Caco-2 (cell line): ENCODE results near the gene ARHGAP19. TPM values are rescaled to one million over a fixed set of nuclear protein-coding genes. Genes with fewer than 3 reads are reported as not detected.

Experiments used
- BruUV-seq: library from RNA; stranded (reverse); fragments of 400-500 nt; replicated peaks from 2 replicates; lab custom pipeline; 2021; lab: Mats Ljungman, UMichigan
- CTCF ChIA-PET: fragments of 300-600 bp; sonication (Branson Sonifier 250); formaldehyde crosslinking; loops from one replicate; lab custom pipeline; 2022; ENCODE audit warnings: antibody characterized with exemption; lab: Charles Lee
- POLR2A ChIA-PET: fragments of 300-600 bp; sonication (Branson Sonifier 250); formaldehyde crosslinking; loops from one replicate; lab custom pipeline; 2022; ENCODE audit warnings: antibody characterized with exemption; lab: Charles Lee
- DNase-seq, 2 experiments: peaks; one replicate each; pipeline versions ENCODE4 v3.0.0 to v3.0.0-alpha.2; 2020 to 2022
- H3K27me3 ChIP-seq: replicated peaks from 2 replicates; pipeline ENCODE4 v1.6.0; 2011; ENCODE audit warnings: low read length; ENCODE audit not compliant: control insufficient read depth, insufficient read depth
- H3K36me3 ChIP-seq: 2 replicates; pipeline ENCODE4 v1.5.1; 2011; ENCODE audit warnings: low read length; ENCODE audit not compliant: control insufficient read depth, insufficient read depth
- H3K4me1 ChIP-seq: fragments of 250-450 bp; sonication (Bioruptor Pico); 2 replicates; pipeline ENCODE4 v1.5.1; 2020; ENCODE audit warnings: mild to moderate bottlenecking
- H3K4me3 ChIP-seq: 2 replicates; pipeline ENCODE4 v1.5.1; 2011; ENCODE audit warnings: low read depth, mild to moderate bottlenecking, control low read depth, low read length
- H3K9me3 ChIP-seq: fragments of 250-450 bp; sonication (Bioruptor Pico); 2 replicates; pipeline ENCODE4 v1.5.1; 2020; ENCODE audit warnings: mild to moderate bottlenecking, moderate library complexity
- H3K27ac Mint-ChIP-seq: one replicate; pipeline ENCODE4 v1.8.0; 2022; ENCODE audit warnings: mixed read lengths; ENCODE audit not compliant: unreplicated experiment
- H3K27me3 Mint-ChIP-seq: one replicate; pipeline ENCODE4 v1.8.0; 2022; ENCODE audit warnings: mixed read lengths; ENCODE audit not compliant: insufficient read depth, unreplicated experiment
- H3K36me3 Mint-ChIP-seq: one replicate; pipeline ENCODE4 v1.8.0; 2022; ENCODE audit warnings: mild to moderate bottlenecking, mixed read lengths; ENCODE audit not compliant: insufficient read depth, unreplicated experiment
- H3K4me1 Mint-ChIP-seq: one replicate; pipeline ENCODE4 v1.8.0; 2022; ENCODE audit warnings: low read depth, mixed read lengths; ENCODE audit not compliant: unreplicated experiment
- H3K4me3 Mint-ChIP-seq: one replicate; pipeline ENCODE4 v1.8.0; 2022; ENCODE audit warnings: mild to moderate bottlenecking, moderate library complexity, mixed read lengths; ENCODE audit not compliant: unreplicated experiment
- H3K9me3 Mint-ChIP-seq: one replicate; pipeline ENCODE4 v1.8.0; 2022; ENCODE audit warnings: mixed read lengths; ENCODE audit not compliant: unreplicated experiment
- intact Hi-C: fragments of 100-400 bp; cut with micrococcal nuclease; formaldehyde crosslinking; loops from one replicate; pipeline ENCODE4 v1.10.0; 2022; ENCODE audit not compliant: unreplicated experiment
- total RNA-seq: library from RNA; stranded (reverse); gene quantifications from 2 replicates; pipeline ENCODE4 v1.2.3, GENCODE V29; 2022
- TF ChIP-seq, protein P1 (sequence below), 2 experiments: fragments of 200-600 bp in 1 of 2; IDR thresholded peaks; 1 replicate in 1 of 2; 2 replicates in 1 of 2; pipeline versions ENCODE4 v1.5.1 to v1.8.0; 2011 to 2022; ENCODE audit warnings: antibody characterized with exemption in 1 of 2, control low read depth in 1 of 2, inconsistent platforms in 1 of 2, low read depth in 1 of 2, low read length in 1 of 2, mild to moderate bottlenecking in 1 of 2, moderate library complexity in 1 of 2; ENCODE audit not compliant: insufficient read depth in 1 of 2, severe bottlenecking in 1 of 2, unreplicated experiment in 1 of 2

ARHGAP19 gene
- total RNA-seq, 1 experiment from 2014 or later, result 13.9 TPM

DNA sequence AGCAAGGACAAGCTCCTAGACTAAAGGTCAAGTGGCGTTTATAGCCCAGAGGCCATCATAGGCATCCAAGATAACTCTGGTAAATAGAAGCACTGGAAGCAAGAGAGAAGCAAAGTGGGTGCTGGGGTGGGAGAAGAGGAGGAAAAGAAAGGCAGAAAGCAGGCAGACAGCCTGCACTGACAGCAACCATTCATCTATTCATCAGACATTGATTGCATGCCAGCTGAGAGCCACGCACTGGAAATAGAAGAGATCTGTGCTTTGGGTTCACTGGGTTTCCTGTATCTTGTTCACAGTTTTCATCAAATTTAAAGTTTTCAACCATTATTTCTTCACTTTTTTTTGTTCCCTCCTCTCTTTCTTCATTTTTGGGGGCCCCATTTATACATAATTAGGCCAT is 102.0 kb downstream of the ARHGAP19 start:
- intact Hi-C loops, result loop anchor here (2.0 kb wide), 1 partner anchor 20 kb away; no protein-coding TSS in a partner anchor
- no peak overlapping the region for H3K4me3 Mint-ChIP-seq
- H3K36me3 Mint-ChIP-seq, result no peaks in the 10 kb centered on the region
- no TSS peak for BruUV-seq
- DNase-seq, result peak in 1 of 2 experiments; percentile 24
- H3K4me1 Mint-ChIP-seq, result peaks cover 13% of the 10 kb centered on the region
- ChIA-PET POLR2A (no interaction called here), CTCF (interaction anchor here (0.6 to 0.8 kb wide), 4 partner anchors 11 to 216 kb away, joined by 3 to 4 read pairs (median 3); no protein-coding TSS in a partner anchor)
- no peaks in the 10 kb centered on the region for H3K9me3 Mint-ChIP-seq
- Histone ChIP-seq H3K9me3 (no peaks in the 10 kb centered on the region), H3K27me3 (no peaks in the 10 kb centered on the region), H3K4me3 (no peak overlapping the region), H3K36me3 (no peaks in the 10 kb centered on the region), H3K4me1 (peaks cover 9% of the 10 kb centered on the region; the same call in 1 of the 2 replicates)
- TF ChIP-seq, protein P1, sequence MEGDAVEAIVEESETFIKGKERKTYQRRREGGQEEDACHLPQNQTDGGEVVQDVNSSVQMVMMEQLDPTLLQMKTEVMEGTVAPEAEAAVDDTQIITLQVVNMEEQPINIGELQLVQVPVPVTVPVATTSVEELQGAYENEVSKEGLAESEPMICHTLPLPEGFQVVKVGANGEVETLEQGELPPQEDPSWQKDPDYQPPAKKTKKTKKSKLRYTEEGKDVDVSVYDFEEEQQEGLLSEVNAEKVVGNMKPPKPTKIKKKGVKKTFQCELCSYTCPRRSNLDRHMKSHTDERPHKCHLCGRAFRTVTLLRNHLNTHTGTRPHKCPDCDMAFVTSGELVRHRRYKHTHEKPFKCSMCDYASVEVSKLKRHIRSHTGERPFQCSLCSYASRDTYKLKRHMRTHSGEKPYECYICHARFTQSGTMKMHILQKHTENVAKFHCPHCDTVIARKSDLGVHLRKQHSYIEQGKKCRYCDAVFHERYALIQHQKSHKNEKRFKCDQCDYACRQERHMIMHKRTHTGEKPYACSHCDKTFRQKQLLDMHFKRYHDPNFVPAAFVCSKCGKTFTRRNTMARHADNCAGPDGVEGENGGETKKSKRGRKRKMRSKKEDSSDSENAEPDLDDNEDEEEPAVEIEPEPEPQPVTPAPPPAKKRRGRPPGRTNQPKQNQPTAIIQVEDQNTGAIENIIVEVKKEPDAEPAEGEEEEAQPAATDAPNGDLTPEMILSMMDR (IDR thresholded peaks at IDR 0.05; ENCODE audit: insufficient read depth in 1 of 2, low read depth in 1 of 2, low read length in 1 of 2, severe bottlenecking in 1 of 2, unreplicated experiment in 1 of 2), result no peak
- peaks cover 3% of the 10 kb centered on the region for H3K27me3 Mint-ChIP-seq
- H3K27ac Mint-ChIP-seq, result no peak overlapping the region

DNA sequence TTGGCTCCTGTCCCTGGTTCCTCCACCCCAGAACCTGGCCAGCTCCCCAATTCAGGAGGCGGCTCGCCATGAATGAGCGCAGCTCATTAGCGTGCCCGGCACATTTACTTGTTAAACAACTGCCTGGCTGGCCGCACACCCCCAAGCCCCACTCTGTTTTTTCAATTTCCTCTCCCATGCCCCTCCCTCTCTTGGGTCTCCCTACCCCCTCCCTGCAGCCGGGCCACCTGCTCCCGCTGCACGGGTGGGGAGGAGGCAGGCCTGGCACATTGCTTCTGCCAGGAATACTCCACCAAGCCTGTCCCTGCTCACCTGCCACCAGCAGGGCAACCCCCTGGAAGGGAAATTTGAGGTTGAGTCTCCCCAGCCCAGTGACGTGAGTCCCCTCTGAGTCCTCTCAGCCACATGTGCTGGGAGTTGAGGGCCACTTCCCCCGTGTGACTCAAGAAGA is 104.2 kb downstream of the ARHGAP19 start:
- H3K9me3 ChIP-seq, result no peaks in the 10 kb centered on the region
- no peak overlapping the region for H3K27ac Mint-ChIP-seq
- CTCF ChIA-PET, result interaction anchor here (1.0 kb wide), 1 partner anchor 22 kb away, joined by 3 read pairs; no protein-coding TSS in a partner anchor
- peaks cover 9% of the 10 kb centered on the region; the same call in 1 of the 2 replicates for H3K4me1 ChIP-seq
- no peaks in the 10 kb centered on the region for H3K9me3 Mint-ChIP-seq
- H3K4me3 Mint-ChIP-seq, result no peak overlapping the region
- DNase-seq, result no peak
- peaks cover 13% of the 10 kb centered on the region for H3K4me1 Mint-ChIP-seq
- no peak overlapping the region for H3K4me3 ChIP-seq
- TF ChIP-seq, protein P1 (IDR thresholded peaks at IDR 0.05; ENCODE audit: insufficient read depth in 1 of 2, low read depth in 1 of 2, low read length in 1 of 2, severe bottlenecking in 1 of 2, unreplicated experiment in 1 of 2), result no peak
- no peaks in the 10 kb centered on the region for H3K27me3 ChIP-seq
- no peaks in the 10 kb centered on the region for H3K36me3 ChIP-seq
- peaks cover 21% of the 10 kb centered on the region for H3K27me3 Mint-ChIP-seq
- intact Hi-C loops, result no loop called here
- POLR2A ChIA-PET, result no interaction called here
- no TSS peak for BruUV-seq
- H3K36me3 Mint-ChIP-seq, result no peaks in the 10 kb centered on the region

- no peaks in the 10 kb centered on the region for H3K36me3 Mint-ChIP-seq
- no TSS peak for BruUV-seq
- no peaks in the 10 kb centered on the region for H3K36me3 ChIP-seq
- intact Hi-C loops, result no loop called here
- DNase-seq, result no peak
- H3K27ac Mint-ChIP-seq, result no peak overlapping the region
- H3K4me1 ChIP-seq, result peaks cover 9% of the 10 kb centered on the region; the same call in 1 of the 2 replicates
- no peaks in the 10 kb centered on the region for H3K9me3 Mint-ChIP-seq
- peaks cover 24% of the 10 kb centered on the region for H3K27me3 Mint-ChIP-seq
- no peak overlapping the region for H3K4me3 ChIP-seq
- H3K27me3 ChIP-seq, result no peaks in the 10 kb centered on the region
- CTCF ChIA-PET, result no interaction called here
- peaks cover 13% of the 10 kb centered on the region for H3K4me1 Mint-ChIP-seq
- peak overlapping the region; percentile 71 for H3K4me3 Mint-ChIP-seq
- POLR2A ChIA-PET, result no interaction called here
- TF ChIP-seq, protein P1 (IDR thresholded peaks at IDR 0.05; ENCODE audit: insufficient read depth in 1 of 2, low read depth in 1 of 2, low read length in 1 of 2, severe bottlenecking in 1 of 2, unreplicated experiment in 1 of 2), result no peak
- H3K9me3 ChIP-seq, result no peaks in the 10 kb centered on the region
Measured at GRCh38 chr10:97186911-97187310, 105.5 kb downstream of the ARHGAP19 start.
